HT1080 (cell line): Measurements from ENCODE around the gene MAP3K6. TPM values are rescaled to one million over a fixed set of nuclear protein-coding genes. Genes with fewer than 3 reads are reported as not detected.
"Not testable (repeated sequence)": the region's sequence is repeated elsewhere in the genome, so short reads cannot be mapped to it uniquely, and the experiment has no call there.

ENCODE experiments used
- DNase-seq: peaks from one replicate; pipeline ENCODE4 v3.0.0-alpha.2; 2015; ENCODE audit warnings: low read depth
- total RNA-seq: library from RNA; depleted of rRNA; stranded (reverse); fragments of >200 nt; shearing (Covaris generic); gene quantifications from 2 replicates; pipeline ENCODE4 v1.2.3, GENCODE V29; 2014

Gene MAP3K6
- total RNA-seq, 1 experiment from 2014 or later: 7.9 TPM

DNA sequence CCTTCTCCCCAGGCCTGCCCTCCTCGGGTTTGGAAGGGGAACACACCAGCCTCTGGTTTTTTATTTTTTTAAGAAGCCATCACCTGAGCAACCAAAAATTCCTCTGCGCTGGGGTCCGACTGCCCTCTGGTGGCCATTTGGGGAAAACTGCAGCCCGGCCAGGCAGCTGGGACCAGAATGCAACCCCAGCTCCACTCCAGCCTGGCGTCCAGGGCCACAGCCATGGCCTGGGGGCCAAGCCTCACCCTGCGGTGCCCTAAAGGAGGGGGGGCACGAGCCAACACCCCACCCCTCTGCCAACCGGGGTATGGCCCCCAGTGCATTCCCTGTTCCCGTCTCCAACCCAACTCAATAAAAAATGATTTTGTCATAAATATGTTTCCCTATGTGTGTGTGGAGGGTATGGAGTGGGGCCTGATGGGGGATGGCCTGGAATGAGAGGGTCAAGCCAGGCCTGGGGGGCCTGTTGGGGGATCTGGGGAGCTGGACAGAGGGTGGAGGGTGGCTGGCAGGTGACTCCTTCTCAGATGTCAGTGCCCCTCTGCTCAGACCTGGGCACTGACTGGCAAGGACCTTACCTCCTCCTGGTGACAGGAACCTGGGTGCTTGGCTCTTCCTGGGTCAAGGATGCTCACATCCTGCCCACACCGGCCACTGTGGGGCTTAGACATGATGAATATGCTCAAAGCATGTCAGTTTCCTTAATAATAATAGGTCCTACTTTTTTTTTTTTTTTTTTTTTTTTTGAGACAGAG is 28.9 kb upstream of the MAP3K6 start:
- peak; percentile 73 for DNase-seq

- no peak for DNase-seq
Observed at GRCh38 chr1:27394925-27395324, 28.2 kb upstream of the MAP3K6 start.

GRCh38 chr1:27394282-27394658 is 27.5 kb upstream of the MAP3K6 start:
- no peak for DNase-seq

- no peak for DNase-seq
Observed at GRCh38 chr1:27393641-27394281, 27.0 kb upstream of the MAP3K6 start.

GRCh38 chr1:27392778-27393635 is 26.2 kb upstream of the MAP3K6 start:
- DNase-seq: no peak

DNA sequence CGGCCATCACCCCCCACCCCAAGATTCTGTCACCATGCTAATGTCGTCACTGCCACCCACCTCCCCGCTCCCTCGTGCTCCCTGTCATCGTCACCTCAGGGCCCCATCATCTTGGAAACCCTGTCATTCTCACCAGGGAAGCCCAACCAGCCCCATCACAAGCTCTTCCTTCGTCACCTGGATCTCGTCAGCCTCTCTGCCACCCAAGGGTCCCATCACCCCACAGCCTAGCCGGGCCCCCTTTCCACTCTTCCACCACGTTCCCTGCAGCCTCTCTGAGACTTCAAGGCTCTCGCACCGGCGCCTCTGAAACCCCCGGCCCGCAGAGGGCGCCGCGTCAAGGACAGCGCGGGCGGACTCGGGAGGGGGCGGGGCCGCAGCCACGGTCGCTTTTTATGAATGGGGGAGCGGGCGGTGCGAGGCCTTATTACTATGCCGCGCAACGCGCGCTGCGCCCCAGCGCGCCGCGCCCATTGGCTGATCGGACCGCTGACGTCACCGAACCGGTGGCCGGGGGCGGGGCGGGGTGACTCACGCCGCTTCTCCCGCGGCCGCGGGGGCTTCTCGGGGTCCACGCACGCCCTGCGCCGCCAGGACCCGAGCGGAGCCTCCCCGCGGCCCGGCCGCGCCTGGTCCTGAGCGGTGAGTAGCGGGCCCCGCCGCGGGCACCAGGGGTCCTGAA is 25.5 kb upstream of the MAP3K6 start, which contains the start of gene GPR3:
Gene GPR3, plus strand, starts transcription at position 527 of the 682 bp plus-strand sequence. CDS start 1,177 bp downstream, outside the sequence.
- DNase-seq: peak; percentile 89

DNA sequence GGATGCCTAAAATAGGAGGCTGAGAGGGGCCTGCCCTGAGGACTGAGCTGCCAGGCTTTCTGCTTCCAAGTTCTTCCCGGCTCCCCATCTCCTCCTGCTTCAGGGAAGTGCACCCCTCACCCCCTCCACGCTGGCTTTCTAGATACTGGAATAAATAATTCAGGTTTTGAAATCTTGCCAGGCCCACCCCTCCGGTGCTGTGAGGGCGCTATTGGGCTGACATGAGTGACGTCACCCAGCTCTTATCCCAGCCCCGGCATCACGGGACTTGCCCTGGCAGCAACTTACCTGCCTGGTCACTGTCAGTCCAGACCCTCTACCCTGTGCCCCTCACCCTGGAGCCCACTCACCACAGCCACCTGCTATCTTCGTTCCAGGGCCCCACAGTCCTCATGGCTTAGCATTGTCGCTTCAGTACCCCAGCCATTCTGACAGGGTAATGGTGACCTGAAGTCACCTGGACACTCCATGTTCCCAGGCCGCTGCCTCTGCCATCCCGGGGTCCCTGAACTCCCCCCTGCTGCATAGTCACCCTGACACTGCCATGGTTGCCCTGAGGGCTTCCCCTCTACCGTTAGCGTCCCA is 24.8 kb upstream of the MAP3K6 start:
- peak; percentile 35 for DNase-seq

- DNase-seq: peak; percentile 40
Observed at GRCh38 chr1:27388337-27389005, 21.7 kb upstream of the MAP3K6 start.

GRCh38 chr1:27384797-27385196 is 18.0 kb upstream of the MAP3K6 start:
- DNase-seq: not testable (repeated sequence)

DNA sequence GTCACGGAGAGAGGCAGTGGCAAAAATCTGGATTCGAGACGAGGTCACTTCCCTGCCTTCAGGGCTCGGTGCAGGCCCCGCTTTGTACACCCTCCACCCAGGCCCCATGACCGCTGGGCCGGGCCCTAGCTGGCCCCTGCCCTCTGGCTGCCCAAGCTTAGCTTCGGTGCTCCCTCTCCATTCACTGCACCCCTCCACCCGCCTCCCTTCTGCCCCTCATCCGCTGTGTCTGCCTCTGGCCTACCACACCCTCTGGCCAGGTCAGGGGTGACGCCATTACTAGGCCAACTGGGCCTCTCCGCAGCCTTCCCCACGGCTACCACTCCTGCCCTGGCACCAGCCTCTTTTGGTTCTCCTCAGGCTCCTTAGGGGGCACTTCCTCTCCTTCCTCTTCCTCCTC is 16.9 kb upstream of the MAP3K6 start:
- DNase-seq: no peak

- DNase-seq: no peak
Observed at GRCh38 chr1:27383039-27383605, 16.4 kb upstream of the MAP3K6 start, which contains the start of gene CD164L2. TSS of gene CD164L2 (minus strand) at chr1:27383333. CDS start at chr1:27383239, 94 bp downstream.

GRCh38 chr1:27381969-27382762 is 15.4 kb upstream of the MAP3K6 start:
- DNase-seq: no peak

DNA sequence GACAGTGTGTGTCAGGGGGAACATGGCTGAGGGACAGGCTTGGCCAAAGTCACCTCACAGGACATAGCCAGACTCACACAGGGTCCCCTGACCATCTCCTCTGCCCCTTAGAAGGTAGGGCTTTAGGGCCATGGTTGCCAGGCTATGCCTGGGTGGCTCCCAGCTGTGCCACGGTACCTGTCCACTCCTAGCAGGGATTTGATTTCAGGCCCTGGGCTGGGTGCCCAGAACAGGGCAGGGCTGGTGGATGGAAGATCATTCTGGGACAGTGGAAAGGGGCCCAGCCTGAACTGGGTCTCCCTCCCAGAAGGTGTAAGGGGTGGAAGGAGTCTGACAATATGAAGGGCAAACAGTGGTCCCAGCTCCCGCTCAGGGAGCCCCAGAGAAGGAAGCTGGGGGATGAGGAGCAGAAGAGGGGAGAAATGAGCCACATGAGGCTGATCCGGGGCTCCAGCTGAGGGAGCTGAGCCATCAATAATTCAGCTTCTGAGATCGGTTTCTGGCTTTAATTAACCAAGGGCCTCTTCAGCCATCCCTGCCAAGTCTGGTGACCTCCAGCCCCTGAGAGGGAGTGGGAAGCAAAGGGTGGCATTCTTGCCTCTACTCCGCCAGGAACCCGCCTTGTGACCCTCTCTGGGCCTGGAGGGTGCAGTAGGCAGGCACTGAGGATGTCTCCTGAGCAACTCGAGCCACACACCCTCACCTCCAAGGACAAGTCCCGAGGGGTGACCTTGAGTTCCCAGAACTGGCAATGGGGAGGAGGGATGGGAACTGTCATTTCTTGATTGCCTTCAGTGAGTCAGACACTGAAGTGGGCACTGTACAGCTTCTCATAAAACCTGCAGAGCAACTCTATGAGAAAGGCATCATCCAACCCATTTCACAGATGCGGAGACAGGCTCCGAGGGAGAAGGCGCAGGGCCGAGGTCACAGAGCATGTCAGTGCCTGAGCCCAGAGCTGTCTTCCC is 14.3 kb upstream of the MAP3K6 start:
- DNase-seq: no peak

GRCh38 chr1:27380224-27380623 is 13.5 kb upstream of the MAP3K6 start:
- DNase-seq: no peak

DNA sequence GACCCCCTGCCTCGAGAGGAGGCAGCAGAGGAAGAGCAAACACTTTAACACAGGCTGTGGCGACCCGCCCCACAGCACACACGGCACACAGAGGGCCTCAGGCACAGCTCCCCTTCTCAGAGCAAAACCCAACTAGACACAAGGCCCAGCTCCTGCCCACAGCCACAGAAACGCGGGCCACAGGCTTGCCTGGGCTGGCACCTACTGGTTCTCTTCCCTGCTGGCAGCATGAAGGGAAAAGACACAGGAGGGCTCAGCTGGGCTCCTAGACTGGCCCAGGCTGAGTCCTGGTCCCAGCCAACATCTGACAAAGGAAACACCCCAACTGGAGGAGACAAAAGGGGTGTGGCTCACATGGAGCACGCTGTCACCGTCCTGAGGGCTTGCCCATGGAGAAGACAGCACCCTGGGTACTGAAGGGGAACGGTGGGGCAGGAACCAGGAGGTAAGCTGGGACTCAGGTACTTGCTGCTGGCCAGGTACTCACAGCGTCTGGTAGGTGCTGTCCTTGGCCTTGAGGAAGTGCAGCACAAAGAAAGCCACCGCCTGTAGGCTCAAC is 12.9 kb upstream of the MAP3K6 start:
- no peak for DNase-seq

DNA sequence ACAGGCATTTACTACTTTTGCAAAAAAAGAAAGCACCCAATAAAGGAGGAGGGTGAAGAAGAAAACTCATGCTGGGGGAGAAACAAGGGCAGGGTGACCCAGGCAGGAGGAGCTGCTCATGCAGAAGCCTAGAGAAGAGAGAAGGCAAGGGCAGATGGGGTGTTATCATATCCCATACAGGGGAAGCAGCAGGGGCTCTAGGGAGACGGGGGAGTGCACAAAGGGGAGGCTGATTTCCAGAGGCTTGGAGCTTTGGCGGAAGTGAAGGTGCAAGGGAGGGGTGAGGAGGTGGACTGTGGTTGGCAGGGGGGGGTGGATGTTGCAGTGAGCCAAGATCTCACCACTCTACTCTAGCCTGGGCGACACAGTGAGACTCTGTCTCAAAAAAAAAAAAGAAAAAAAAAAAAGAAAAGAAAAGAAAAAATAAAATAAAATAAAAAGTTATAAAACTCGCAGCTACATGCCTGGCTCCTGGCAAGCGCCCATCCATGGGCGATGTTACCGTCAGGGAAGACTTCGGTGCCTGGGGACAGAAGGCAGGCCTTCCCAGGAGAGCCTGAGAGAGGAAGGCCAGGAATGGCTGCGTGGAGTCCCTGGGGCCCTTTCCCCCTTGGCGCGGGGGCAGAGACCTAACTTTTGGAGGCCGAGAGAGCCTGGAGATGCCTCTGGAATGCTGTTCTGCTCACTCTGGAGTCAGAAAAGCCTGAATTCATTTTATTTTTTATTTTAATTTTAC is 11.2 kb upstream of the MAP3K6 start:
- DNase-seq: no peak
